GM12878 (cell line): Measurements from ENCODE around the gene GNB5. TPM values are rescaled to one million over a fixed set of nuclear protein-coding genes. Genes with fewer than 3 reads are reported as not detected.

Experiments
- ATAC-seq: fragments of 200-7000 bp; cut with Tn5 transposase; 3 replicates; pipeline ENCODE4 v1.9.1; 2020; ENCODE audit warnings: mild to moderate bottlenecking, moderate library complexity
- BruUV-seq: library from RNA; stranded (reverse); fragments of 400-500 nt; replicated peaks from 2 replicates; lab custom pipeline; 2021; lab: Mats Ljungman, UMichigan
- CTCF ChIA-PET: fragments of 300-600 bp; sonication (Branson Sonifier 250); formaldehyde crosslinking; extraction: SDS; loops from one replicate; lab custom pipeline; 2021; ENCODE audit warnings: inconsistent platforms; lab: Yijun Ruan, JAX
- POLR2A ChIA-PET: fragments of 350-600 bp; formaldehyde crosslinking; extraction: SDS; loops from one replicate; lab custom pipeline; 2021; ENCODE audit warnings: inconsistent platforms; lab: Charles Lee
- RAD21 ChIA-PET: fragments of 300-600 bp; sonication (Branson Sonifier 250); formaldehyde crosslinking; loops from one replicate; lab custom pipeline; 2023; ENCODE audit warnings: antibody characterized with exemption; ENCODE audit not compliant: unreplicated experiment; lab: Charles Lee
- SMC1A ChIA-PET: fragments of 300-600 bp; sonication (Branson Sonifier 250); formaldehyde crosslinking; loops from one replicate; lab custom pipeline; 2023; ENCODE audit not compliant: unreplicated experiment, uncharacterized antibody; lab: Charles Lee
- DNase-seq: peaks from one replicate; pipeline ENCODE4 v3.0.0-alpha.2; 2011; ENCODE audit warnings: low read depth, low spot score
- FAIRE-seq: peaks from 3 replicates; lab custom pipeline; 2011; peaks lifted over from hg19 to GRCh38; lab: Jason Lieb, UNC
- H2AFZ ChIP-seq: 2 replicates; pipeline ENCODE4 v1.6.0; 2011; ENCODE audit warnings: low read depth, low read length, control low read depth; ENCODE audit not compliant: control insufficient read depth
- H3K27ac ChIP-seq: 2 replicates; pipeline ENCODE4 v1.5.1; 2011; ENCODE audit warnings: control low read depth; ENCODE audit not compliant: control insufficient read depth, insufficient read depth
- H3K27me3 ChIP-seq, 2 experiments: replicated peaks in 1 of 2; 2 replicates each; pipeline versions ENCODE4 v1.6.0 to v1.6.1; 2011; ENCODE audit warnings: low read length in 1 of 2; ENCODE audit not compliant: control insufficient read depth in 2 of 2, insufficient read depth in 2 of 2
- H3K36me3 ChIP-seq, 2 experiments: 2 replicates each; pipeline ENCODE4 v1.5.1; 2011; ENCODE audit warnings: low read length in 1 of 2; ENCODE audit not compliant: control insufficient read depth in 2 of 2, insufficient read depth in 2 of 2
- H3K4me1 ChIP-seq: 2 replicates; pipeline ENCODE4 v1.6.1; 2011; ENCODE audit warnings: mild to moderate bottlenecking, low read length, moderate library complexity, mixed read lengths; ENCODE audit not compliant: control insufficient read depth, insufficient read depth
- H3K4me2 ChIP-seq: 2 replicates; pipeline ENCODE4 v1.6.0; 2011; ENCODE audit warnings: control low read depth; ENCODE audit not compliant: control insufficient read depth, insufficient read depth
- H3K4me3 ChIP-seq: fragments of 200-600 bp; sonication (generic); 2 replicates; pipeline ENCODE4 v1.5.1; 2016
- H3K79me2 ChIP-seq: 2 replicates; pipeline ENCODE4 v1.6.0; 2011; ENCODE audit warnings: low read length; ENCODE audit not compliant: control insufficient read depth, insufficient read depth
- H3K9ac ChIP-seq: 2 replicates; pipeline ENCODE4 v1.8.0; 2011; ENCODE audit warnings: low read length, control low read depth, mixed read lengths; ENCODE audit not compliant: control insufficient read depth, insufficient read depth
- H3K9me3 ChIP-seq: replicated peaks from 3 replicates; pipeline ENCODE4 v1.5.1; 2011; ENCODE audit warnings: mild to moderate bottlenecking, low read length; ENCODE audit not compliant: control insufficient read depth, insufficient read depth
- H4K20me1 ChIP-seq: 2 replicates; pipeline ENCODE4 v1.6.0; 2011; ENCODE audit not compliant: control insufficient read depth, insufficient read depth
- CBFB ChIP-seq: IDR thresholded peaks from 2 replicates; pipeline ENCODE4 v1.6.1; 2016; ENCODE audit warnings: antibody characterized with exemption, low read depth
- CBX3 ChIP-seq: fragments of 200-600 bp; sonication (generic); IDR thresholded peaks from 2 replicates; pipeline ENCODE4 v1.6.1; 2016; ENCODE audit warnings: low read depth, borderline replicate concordance
- CTCF ChIP-seq, 3 experiments: IDR thresholded peaks in 2 of 3; conservative IDR thresholded peaks in 1 of 3; 2 replicates each; pipeline ENCODE4 v1.5.1; 2011; ENCODE audit warnings: low read depth in 3 of 3, low read length in 3 of 3, mild to moderate bottlenecking in 3 of 3, control low read depth in 2 of 3, moderate library complexity in 2 of 3, inconsistent platforms in 1 of 3, mixed read lengths in 1 of 3; ENCODE audit not compliant: control insufficient read depth in 2 of 3, insufficient read depth in 1 of 3; ENCODE audit errors: extremely low read depth in 1 of 3
- RCOR1 ChIP-seq: conservative IDR thresholded peaks from 2 replicates; pipeline ENCODE4 v1.6.1; 2012; ENCODE audit warnings: low read depth, low read length, improper control_type of control experiment
- SMAD1 ChIP-seq: fragments of 450-650 bp; IDR thresholded peaks from 2 replicates; pipeline ENCODE4 v1.6.1; 2018; ENCODE audit warnings: mild to moderate bottlenecking, low read depth; ENCODE audit not compliant: partially characterized antibody
- SUPT20H ChIP-seq: IDR thresholded peaks from 2 replicates; pipeline ENCODE4 v1.6.1; 2011; ENCODE audit warnings: low read depth, mild to moderate bottlenecking, low read length, moderate library complexity, borderline replicate concordance; ENCODE audit not compliant: control insufficient read depth
- in situ Hi-C: fragments of 300-500 bp; cut with MboI; formaldehyde crosslinking; loops from 9 replicates; pipeline ENCODE4 v1.14.3; 2018; ENCODE audit warnings: mixed read lengths
- intact Hi-C: fragments of 100-400 bp; cut with micrococcal nuclease; formaldehyde crosslinking; loops from one replicate; pipeline ENCODE4 v1.14.2; 2022; ENCODE audit not compliant: unreplicated experiment
- polyA plus RNA-seq, 11 experiments: library from polyadenylated mRNA; depleted of rRNA in 4 of 11; unstranded in 6 of 11; stranded (reverse) in 5 of 11; fragments of >200 nt; fragmentation: Nextera tagmentation in 4 of 11; fragmentation: Illumina TruSeq in 1 of 11; extraction: Ambion mirVana in 4 of 11; extraction: Trizol in 1 of 11; gene quantifications; 1 replicate in 1 of 11; 2 replicates in 10 of 11; pipeline versions ENCODE4 v1.2.1 to v1.2.3, GENCODE V29; 2011 to 2016; ENCODE audit warnings: inconsistent platforms in 2 of 11, missing spikeins in 2 of 11, low read depth in 1 of 11
- total RNA-seq, 4 experiments: library from RNA; depleted of rRNA in 3 of 4; stranded (reverse); fragments of >200 nt in 3 of 4; fragmentation: Illumina TruSeq in 1 of 4; extraction: Trizol in 1 of 4; gene quantifications; 2 replicates each; pipeline versions ENCODE4 v1.2.1 to v1.2.3, GENCODE V29; 2013 to 2021

The GNB5 gene
- total and polyA plus RNA-seq, 10 of the 15 experiments (the other 5 are each of a cell fraction or from before 2014, with no cell fraction given): 2.4 to 25.9 (median 15.2) TPM

DNA sequence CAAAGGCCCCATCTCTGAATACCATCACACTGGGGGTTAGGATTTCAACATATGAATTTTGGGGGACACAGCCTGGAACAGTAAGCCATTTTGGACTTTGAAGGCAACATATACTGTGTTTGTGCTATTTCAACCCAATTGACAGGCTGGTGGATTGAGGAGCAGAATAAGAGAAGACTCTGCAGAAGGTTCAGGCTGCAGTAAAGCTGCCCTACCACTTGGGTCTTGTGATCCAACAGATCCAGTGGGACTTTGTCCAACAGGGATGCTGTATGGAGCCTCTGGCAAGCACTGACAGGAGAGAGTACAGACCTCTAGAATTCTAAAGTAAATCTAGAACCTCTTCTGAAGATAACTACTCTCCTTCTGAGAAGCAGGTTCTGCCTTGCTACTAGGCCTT is 77.5 kb downstream of the GNB5 start:
- FAIRE-seq: no peak
- H4K20me1 ChIP-seq: no peaks in the 10 kb centered on the region
- H3K4me3 ChIP-seq: no peak overlapping the region
- TF ChIP-seq SMAD1: no peak
- TF ChIP-seq RCOR1: no peak
- no peak for TF ChIP-seq SUPT20H
- TF ChIP-seq CBFB: no peak
- 0 out of 6 replicates have a peak, but pooled peaks of 1 of the 3 experiments have one; percentile 9 for TF ChIP-seq CTCF (IDR thresholded peaks at IDR 0.05 in 2 of 3, conservative IDR thresholded peaks at IDR 0.05 in 1 of 3; ENCODE audit: control insufficient read depth in 2 of 3, extremely low read depth in 1 of 3, insufficient read depth in 1 of 3, low read depth in 3 of 3, low read length in 3 of 3)
- TF ChIP-seq CBX3: no peak
- ChIA-PET SMC1A (interaction anchor here (0.9 to 11.8 kb wide), 5 partner anchors 9 to 34 kb away, joined by 3 to 179 read pairs (median 27); no protein-coding TSS in a partner anchor), RAD21 (interaction anchor here (1.3 to 11.8 kb wide), 4 partner anchors 13 to 106 kb away, joined by 6 to 203 read pairs (median 72); no protein-coding TSS in a partner anchor), POLR2A (interaction anchor here (1.4 to 1.9 kb wide), 3 partner anchors 12 to 31 kb away, joined by 4 to 8 read pairs (median 4); no protein-coding TSS in a partner anchor), CTCF (interaction anchor here (4.2 to 13.9 kb wide), 2 partner anchors 23 to 35 kb away, joined by 15 to 115 read pairs; no protein-coding TSS in a partner anchor)
- H3K4me1 ChIP-seq: peaks cover 28% of the 10 kb centered on the region
- H3K27ac ChIP-seq: no peak overlapping the region
- no peak overlapping the region for H3K4me2 ChIP-seq
- no peak for DNase-seq
- in situ Hi-C loops (no loop called here), intact Hi-C loops (loop anchor here (5.0 kb wide), 1 partner anchor 36 kb away; no protein-coding TSS in a partner anchor)
- H3K79me2 ChIP-seq: peaks cover 14% of the 10 kb centered on the region
- H3K36me3 ChIP-seq: no peaks in the 10 kb centered on the region
- no peak overlapping the region for H2AFZ ChIP-seq
- no TSS peak for BruUV-seq
- H3K9ac ChIP-seq: no peak overlapping the region
- H3K9me3 ChIP-seq: no peaks in the 10 kb centered on the region; the same call in 2 of the 3 replicates
- no peaks in the 10 kb centered on the region for H3K27me3 ChIP-seq
- ATAC-seq: no peak
